8988T (cell line): ENCODE measurements around the gene CXorf58.

Source experiments
- DNase-seq: peaks from one replicate; pipeline ENCODE4 v3.0.0; 2011

The CXorf58 gene

DNA sequence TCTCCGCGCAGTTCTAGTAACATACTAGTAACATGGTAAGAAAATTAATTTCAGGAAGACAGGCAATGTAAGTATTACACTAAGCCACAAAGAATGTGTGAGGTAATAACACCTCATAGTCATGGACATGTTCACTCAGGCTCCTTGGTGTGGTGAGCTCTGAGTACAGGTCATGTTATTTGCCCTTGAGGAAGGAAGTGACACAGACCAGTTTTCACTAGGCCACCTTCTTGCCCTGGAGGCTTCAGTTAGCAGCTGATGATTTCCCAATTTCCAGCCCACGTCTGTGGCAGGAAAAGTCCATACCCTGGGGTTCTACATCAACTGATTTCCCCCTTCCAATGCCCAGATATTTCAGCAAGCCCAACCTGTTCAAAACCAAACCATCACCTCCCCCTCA, 6.7 kb upstream of the CXorf58 start:
- DNase-seq: no peak

DNA sequence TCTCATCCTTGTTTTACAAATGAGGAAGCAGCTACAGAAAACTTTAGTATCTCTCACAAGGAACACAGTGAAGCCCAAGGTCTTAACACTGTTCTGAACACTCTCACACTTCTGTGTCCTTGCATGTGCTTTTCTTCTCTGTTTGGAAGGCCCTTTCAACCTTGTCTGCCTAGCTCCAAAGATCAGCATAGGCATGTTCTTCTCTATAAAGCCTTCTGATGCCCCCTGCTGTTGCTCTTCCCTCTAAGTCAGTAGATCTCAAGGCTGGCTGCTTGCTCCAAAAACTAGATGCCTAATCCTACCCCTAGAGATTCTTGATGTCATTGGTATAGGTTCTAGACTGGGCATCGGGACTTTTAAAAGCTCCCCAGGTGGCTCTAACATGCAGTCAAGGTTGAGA, 6.0 kb upstream of the CXorf58 start:
- DNase-seq: no peak

DNA sequence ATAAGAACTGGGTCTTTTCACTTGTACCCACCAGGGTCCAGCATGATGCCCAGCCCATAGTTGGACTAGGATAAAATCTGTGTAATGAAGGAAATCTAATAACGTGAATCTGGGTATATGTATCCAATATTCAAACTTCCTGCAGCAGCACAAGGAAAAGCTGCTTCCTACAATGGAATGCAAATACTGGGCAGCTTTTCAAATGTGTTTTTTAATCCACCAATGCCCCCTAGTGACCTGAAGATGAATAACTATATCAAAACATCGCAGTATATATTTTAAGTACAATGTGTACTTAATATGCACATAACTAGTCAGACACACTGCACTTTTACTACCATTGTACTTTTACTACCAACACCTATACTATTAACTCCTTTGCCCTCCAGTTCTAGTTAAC, 5.4 kb upstream of the CXorf58 start:
- DNase-seq: no peak

DNA sequence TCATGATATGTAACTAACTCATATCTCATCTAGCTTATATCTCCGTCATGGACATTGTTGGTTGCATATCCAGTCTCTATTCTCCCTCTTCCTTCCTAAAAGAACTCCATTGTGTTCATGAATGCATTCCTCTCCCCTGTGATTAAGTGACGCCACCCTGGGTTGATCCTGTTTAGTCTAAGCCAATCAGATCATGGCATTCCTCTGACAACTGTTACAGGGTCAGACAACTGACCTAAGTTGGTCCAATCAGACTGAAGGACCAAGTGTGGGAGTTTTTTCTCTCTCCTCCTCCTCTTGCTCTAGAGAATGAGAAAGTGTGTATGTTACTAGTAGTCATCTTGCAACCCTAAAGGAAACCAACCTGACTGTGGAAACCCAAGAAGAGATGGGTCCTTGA, 3.7 kb upstream of the CXorf58 start:
- DNase-seq: no peak

DNA sequence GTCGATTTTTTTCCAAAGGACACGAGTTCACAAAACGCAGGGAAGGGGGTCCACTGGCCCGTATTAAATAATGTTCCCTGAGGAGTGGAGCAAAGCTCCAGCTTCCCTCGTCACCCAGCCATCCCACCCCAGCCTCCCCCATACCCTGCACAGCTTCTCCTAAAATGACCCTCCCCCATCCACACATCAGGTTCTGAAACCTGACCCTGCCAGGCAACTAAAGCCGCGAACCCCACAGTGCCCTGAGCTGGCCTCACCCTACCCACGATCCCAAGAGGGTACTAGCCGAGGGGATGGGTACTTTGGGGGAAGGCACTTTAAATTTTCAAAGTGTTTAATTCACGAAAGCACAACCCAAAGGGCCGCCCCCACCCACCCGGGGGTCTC, 702 bp upstream of the CXorf58 start:
- DNase-seq: no peak

DNA sequence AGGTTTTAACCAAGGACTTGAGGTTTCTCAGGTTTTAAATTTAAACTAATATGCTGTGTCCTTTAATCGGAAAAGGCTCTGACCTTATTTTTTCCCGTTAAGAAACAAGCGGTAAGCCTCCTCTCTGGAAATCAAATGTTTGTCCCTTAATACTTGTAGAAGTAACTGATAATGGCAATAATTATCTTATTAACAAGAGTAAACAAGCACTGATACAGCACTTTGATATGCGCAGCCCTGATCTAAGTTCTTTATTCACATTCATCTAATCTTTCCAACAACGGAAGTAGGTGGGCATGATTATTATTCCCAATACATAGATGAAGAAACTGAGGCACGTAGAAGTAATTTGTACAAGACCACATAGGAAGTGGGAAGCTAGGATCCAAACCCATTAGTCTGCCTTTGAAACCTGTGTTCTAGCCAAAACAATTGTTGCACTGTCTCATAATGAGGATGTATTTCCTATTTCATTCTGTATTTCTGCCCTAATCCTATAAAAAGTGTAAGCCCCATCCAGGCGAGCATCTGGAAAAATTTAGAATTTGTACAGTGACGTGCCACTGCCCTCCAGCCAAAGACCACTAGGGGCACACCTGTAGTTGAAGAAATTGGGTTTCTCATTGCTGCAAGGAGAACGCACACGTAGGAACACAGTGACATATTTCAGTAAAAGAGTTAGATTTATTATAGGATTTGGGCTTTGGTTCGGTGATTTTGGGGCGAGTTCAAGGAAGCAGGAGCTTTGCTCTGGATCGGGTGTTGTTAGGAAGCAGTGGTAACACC, 606 bp downstream of the CXorf58 start:
- no peak for DNase-seq

DNA sequence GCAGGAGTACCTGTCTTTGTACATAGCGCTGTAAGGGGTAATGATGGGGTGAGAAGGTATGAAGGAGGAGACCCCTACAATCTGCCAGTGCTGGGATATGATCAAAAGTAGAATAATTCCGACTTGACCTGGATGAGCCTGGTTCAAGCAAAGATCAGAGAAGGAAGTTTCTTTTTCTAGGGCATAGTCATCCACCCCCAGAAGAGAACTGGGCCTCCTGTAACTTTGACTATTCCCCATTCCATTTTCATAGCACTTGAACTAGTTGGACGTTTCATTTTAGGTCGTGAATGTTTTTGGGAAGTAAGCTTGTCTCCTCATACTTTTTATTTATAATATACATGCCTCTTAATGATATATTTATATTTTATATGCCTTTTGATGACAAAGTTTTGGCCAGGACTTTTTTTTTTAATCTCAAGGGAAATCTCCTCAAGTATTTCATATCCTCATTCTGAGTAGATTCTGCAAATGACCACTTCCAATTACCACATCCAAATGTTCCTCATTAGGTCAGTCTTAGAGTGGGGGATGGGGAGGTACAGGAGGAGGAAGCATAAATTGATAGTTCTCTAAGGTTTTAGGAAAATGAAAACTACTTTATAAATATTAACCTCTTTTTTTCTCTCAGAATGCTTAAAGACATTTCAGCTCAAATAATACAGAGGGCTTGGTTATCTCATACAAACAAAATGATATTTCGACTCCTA, 3.5 kb downstream of the CXorf58 start:
- no peak for DNase-seq

DNA sequence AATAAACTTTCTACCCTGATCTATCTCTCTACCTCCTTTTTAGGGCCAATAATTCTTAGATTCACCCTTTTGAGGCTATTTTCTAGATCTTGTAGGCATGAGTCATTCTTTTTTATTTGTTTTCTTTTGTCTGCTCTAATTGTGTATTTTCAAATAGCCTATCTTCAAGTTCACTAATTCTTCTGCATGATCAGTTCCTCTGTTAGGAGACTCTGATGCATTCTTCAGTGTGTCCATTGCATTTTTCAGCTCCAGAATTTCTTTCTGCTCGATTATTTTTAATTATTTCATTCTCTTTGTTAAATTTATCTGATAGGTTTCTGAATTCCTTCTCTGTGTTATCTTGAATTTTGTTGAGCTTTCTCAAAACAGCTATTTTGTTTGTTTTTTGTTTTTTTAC, 11.3 kb downstream of the CXorf58 start:
- DNase-seq: no peak

DNA sequence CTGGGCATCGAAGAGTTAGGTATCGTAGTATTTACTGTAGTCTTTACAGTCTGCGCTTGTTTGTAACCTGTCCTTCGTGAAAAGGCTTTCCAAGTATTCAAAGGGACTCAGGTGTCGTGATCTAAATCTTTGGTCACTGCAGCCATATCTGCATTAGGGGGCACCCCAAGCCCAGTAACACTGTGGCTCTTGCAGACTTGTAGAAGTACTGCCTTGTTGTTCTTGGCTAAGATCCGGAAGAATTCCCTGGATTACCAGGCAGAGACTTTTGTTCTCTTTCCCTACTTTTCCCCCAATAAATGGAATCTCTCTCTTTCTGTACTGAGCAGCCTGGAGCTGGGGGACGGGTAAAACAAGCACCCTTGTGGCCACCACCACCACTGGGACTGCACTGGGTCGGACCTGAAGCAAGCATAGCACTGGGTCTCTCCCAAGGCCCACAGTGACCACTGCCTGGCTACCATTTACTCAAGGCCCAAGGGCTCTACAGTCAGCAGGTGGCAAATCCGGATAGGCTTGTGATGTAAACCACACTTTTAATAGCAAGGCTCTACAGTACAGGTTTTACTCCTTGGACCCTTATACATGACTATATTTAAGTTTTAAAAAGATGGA, 12.0 kb downstream of the CXorf58 start:
- no peak for DNase-seq

DNA sequence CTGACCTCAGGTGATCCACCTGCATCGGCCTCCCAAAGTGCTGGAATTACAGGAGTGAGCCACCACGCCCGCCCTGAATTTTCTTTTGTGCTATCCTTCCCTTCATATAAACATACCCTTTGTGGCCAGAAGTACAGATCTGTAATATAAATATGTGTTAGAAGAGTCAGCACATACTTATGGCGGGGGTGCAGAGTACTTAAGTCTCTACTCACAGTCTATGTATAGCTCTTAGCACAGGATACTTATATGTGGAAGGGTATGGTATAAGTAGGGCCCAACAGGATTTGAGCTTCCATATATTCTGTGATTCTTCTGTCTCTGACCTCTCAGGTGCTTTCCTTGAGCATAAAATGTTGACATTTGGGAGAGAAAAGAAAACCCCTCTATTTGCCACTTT, 18.2 kb downstream of the CXorf58 start:
- no peak for DNase-seq

DNA sequence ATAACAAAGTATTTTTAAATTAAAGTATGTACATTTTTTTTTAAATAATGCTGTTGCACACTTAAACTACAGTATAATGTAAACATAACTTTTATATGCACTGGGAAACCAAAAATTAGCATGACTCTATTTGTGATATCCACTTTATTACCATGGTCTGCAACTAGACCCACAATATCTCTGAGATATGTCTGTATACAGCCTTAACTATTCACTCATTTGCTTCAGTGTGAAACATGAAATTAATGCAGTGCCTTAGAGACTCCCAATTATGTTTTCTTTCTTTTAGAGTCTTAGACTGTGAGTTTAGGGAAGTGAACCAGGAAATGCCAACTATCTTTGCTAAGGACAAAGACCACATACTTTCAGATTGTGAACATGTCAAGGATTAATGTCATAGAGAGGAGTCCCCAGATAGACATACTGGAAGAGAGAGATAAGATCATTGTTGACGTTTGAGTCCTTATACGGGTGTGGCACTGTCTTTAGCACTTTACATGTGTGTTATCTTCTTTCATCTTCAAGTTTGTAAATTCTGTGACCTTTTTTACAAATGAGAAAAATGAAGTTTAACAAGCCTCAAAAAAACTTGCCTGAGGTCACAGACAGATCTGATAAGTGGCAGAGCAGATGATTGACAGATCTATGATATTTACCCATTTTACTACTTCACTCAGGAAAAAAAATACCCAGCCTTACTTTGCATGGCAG, 23.2 kb downstream of the CXorf58 start:
- DNase-seq: no peak

DNA sequence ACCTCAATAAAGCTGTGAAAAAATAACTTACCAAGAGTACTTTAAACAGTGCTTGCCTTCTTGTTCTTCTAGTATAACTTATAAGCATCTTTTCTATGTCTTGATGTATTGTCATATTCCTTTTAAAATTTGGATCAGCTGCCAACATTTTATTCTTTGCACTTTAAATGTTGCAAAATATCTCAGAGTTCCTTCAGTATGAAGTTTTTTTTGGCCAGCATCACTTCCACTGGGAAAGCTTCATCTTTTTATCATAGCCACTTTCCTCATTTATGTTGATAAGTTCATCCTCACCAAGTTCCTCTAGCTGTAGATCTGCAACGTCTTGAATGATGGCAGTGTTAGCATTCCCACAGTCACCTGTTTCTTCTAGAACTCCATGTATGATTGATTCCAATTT, 24.2 kb downstream of the CXorf58 start:
- DNase-seq: no peak

DNA sequence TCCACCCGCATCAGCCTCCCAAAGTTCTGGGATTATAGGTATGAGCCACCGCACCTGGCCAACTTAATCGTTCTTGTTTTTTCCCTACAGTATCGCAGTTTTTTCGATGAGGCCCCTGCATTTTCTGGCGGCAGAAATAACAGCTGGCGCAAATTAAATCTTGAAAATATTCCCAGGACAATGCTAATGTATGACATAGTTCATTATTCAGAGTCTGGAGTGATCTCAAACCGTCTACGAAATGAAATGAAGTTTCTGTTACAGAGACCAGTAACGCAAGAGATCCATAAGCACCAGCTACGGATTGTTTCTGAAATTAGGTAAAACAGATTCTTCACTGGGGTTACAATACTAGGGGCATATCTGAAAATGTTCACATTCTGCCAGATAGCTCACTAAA, 27.3 kb downstream of the CXorf58 start:
- DNase-seq: no peak

DNA sequence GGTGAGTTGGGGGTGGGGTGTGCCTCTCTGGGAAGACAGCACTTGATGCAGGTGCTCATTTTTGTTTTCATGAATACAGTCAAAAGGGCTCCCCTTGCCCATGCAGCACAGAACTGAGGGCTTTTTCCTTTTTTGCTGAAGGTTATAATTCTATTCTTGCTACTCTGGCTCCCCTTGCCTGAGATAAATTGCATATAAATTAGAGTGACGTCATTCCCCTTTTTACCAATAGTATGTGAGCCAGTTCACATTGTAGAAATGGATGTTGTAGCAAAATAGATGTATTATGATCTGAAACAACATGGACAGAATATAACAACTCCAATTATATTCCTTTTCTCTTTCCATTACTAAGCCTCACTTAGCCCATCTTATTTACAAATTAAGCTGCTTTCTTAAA, 28.4 kb downstream of the CXorf58 start:
- no peak for DNase-seq

DNA sequence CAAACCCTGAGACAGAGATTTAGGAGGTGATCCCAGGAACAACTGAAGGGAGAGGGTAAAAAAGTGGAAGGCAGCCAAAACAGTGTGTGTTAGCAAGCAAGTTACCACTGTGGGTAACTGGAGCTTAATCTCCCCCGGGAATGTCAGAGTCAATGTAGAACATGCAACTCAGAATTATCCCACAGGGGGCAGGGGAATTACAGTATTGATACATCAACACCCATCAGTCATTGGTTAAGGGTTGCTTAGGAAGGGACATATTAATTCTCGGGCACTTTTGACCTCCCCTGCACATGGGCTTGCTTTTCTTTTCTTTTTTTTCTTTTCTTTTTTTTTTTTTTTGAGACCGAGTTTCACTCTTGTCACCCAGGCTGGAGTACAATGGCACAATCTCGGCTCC, 29.3 kb downstream of the CXorf58 start:
- DNase-seq: no peak

DNA sequence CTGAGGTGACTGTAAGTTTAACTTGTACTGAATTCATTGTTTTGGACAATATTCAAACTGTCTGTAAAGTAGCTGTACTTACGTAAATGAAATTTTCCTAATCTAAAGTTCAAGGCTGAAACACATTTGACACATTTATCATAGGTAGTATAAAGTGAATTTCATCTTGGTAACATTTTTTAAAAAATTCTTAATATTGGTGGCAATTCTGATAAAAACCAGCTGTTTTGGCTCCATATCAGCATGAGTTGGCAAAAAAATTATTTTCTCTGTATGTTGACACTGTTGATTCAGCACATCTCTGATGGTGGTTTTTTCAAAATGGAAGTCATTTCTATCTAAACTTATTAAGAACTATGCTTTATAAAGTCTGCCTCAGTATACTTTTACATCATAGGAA, 30.9 kb downstream of the CXorf58 start:
- no peak for DNase-seq

DNA sequence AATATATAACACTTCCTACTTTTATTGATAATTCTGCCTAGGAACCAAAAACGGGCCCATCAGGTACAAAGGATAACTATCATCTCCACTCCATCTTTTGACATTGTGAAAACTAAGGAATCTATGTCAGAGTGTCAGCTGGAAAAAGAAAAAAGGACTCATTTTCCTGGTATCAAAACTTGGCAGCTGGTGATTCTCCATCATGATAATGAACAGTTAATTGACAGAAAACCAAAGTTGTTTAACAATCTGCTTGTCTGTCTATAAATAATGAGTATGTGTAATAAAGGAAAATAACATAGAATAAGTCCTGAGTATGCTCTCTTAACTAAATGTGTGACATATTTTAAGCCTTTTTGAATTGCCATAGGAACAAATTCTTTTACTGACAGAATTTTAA, 31.4 kb downstream of the CXorf58 start:
- no peak for DNase-seq

DNA sequence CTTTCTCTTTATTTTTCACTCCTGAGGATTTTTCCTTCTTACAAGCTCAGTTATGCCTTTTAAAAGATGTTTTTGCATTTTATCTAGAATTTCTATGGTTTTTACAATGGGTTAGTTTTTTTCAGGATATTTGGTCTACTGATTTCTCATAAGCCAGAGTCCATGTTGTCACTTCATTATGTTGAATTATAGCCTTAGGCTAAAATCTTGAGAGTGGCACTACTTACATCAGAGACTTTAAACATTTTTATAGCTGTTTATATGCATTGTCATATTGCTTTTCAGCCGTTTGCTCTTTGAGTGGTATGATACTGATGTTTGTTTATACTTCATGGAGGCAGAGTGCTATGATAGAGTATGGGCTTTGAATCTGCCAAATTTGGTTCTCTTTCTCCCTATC, 36.4 kb downstream of the CXorf58 start:
- DNase-seq: no peak

DNA sequence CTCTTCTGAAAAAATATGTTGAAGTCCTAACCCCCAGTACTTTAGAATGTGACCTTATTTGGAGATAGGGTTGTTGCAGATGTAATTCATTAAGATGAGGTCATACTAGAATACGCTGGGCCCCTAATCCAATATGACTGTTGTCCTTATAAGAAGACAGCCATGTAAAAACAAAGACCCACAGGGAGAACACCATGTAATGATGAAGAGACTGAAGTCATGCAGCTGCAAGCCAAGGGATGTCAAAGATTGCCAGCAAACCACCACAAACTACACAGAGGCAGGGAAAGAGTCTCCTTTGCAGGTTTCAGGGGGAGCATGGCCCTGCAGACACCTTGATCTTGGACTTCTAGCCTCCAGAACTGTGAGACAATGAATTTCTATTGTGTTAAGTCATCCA, 37.4 kb downstream of the CXorf58 start:
- no peak for DNase-seq

DNA sequence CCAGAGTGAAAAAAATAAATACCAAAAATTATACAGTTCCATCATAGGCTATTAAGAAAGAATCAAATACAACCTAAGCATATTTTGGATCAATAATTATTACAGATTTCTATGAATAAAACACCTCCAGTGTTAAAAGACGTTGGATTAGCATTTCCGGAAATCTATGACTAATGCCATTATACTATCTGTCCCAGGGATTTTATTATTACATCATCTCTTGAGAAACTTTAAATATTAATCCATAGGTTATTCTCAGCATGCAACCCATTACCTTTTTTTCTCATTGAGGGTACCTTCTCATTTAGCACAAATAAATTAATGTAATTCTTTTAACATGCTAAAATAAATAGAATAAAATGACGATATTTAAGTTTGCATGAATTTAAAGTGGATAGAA, 44.6 kb downstream of the CXorf58 start:
- no peak for DNase-seq

DNA sequence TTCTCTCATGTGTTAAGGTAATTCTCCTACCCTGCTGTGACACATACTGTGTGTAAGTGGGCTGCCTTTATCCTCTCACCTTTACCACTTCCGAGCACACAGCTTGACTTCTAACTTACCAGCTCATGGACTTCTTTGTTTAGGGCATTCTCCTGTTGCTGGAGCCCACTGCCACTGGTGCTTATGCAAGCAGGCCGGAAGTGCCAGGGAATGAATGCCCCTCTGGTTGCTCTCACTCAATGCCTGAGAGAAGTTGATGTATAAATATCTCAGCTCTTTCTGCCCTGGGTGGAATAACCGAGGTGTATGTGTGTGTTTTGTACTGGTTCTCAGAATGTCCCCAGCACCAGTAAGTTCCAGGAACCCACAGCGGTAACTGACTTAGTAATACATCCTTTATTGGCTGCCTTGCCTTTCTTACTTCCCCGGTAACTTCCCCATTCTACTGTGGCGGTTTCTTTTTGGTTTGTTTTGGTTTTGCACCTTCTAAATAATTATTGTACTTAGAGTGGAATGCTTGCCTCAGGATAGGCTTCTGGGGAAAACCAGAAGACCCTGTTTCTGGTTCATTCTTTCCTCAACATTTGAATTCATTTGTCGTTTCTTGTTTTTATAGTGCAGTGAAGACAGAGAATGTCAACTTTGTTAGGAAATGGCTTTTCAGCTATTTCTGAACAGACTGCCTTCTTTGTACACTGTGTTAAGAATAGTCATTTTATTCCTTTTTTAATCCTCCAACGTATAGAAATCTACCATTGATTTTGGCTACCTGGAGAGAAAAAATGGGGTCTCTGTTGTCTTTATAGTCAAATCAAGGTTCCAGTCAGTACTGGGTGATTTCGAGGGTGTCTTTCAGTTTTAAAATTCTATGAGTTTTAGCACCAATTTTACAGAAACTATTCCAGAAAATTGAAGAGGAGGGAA, 45.4 kb downstream of the CXorf58 start:
- no peak for DNase-seq

DNA sequence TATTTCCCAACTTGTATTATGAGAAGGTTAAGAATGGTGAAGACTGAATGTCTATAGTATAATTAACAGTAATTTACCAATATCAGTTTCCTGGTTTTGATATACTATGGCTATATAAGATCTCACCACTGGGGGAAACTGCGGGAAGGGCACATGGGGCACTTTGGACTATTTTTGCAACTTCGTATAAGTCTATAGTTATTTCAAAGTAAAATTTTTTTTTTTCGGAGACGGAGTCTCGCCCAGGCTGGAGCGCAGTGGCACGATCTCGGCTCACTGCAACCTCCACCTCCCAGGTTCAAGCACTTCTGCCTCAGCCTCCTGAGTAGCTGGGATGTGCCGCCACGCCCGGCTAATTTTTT, 46.1 kb downstream of the CXorf58 start:
- DNase-seq: no peak

DNA sequence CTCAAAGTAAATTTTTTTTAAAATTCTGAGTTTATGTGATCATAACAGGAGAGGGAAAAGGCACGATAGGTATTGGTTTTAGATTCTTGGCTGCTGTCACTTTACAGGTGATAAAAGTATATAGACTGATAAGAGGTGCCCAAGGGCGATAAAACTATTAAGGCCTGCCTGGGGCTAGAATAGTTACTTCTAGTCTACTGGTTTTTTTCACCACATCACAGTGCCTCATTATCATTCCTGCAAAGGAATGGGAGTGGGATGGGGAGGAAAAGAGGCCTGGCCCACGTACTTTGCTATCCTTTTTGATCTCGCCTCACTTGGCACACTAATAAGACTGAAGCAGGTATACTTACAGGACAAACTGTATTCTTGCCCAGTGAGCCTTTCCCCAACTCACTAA, 46.6 kb downstream of the CXorf58 start:
- DNase-seq: no peak
